GM19455 (cell line): ENCODE results near the gene CUEDC1.
"Not testable (repeated sequence)": the region's sequence is repeated elsewhere in the genome, so short reads cannot be mapped to it uniquely, and the experiment has no call there.

Source experiments
- ATAC-seq: cut with Tn5 transposase; IDR thresholded peaks from one replicate; pipeline ENCODE4 v1.9.1; 2021; ENCODE audit not compliant: unreplicated experiment

CUEDC1 gene

GRCh38 chr17:57846056-57846945 is 108.9 kb downstream of the CUEDC1 start:
- not testable (repeated sequence) for ATAC-seq

- ATAC-seq, result no peak
These were observed 112.9 kb downstream of the CUEDC1 start for GRCh38 chr17:57842280-57842679.

GRCh38 chr17:57839571-57839923 is 115.7 kb downstream of the CUEDC1 start:
- no peak for ATAC-seq

GRCh38 chr17:57838857-57839570 is 116.2 kb downstream of the CUEDC1 start:
- no peak for ATAC-seq

GRCh38 chr17:57838453-57838852 is 116.8 kb downstream of the CUEDC1 start:
- no peak for ATAC-seq

GRCh38 chr17:57835333-57835900 is 119.8 kb downstream of the CUEDC1 start:
- no peak for ATAC-seq

- ATAC-seq, result no peak
These were observed 121.0 kb downstream of the CUEDC1 start for GRCh38 chr17:57834146-57834741.

GRCh38 chr17:57833179-57833939 is 121.9 kb downstream of the CUEDC1 start:
- ATAC-seq, result no peak

- ATAC-seq, result no peak
These were observed 122.7 kb downstream of the CUEDC1 start for GRCh38 chr17:57832314-57833178.

GRCh38 chr17:57830880-57831279 is 124.3 kb downstream of the CUEDC1 start:
- no peak for ATAC-seq

GRCh38 chr17:57823469-57824401 is 131.5 kb downstream of the CUEDC1 start:
- no peak for ATAC-seq

- no peak for ATAC-seq
These were observed 135.3 kb downstream of the CUEDC1 start for GRCh38 chr17:57819867-57820266.

- no peak for ATAC-seq
These were observed 135.9 kb downstream of the CUEDC1 start for GRCh38 chr17:57819285-57819684.

- no peak for ATAC-seq
These were observed 137.1 kb downstream of the CUEDC1 start for GRCh38 chr17:57818066-57818465.

- no peak for ATAC-seq
These were observed 137.9 kb downstream of the CUEDC1 start for GRCh38 chr17:57817299-57817698.

- no peak for ATAC-seq
These were observed 140.8 kb downstream of the CUEDC1 start for GRCh38 chr17:57814421-57814820.

GRCh38 chr17:57811638-57812280 is 143.5 kb downstream of the CUEDC1 start:
- no peak for ATAC-seq
